ENCODE data around the gene LARP7.

DNA sequence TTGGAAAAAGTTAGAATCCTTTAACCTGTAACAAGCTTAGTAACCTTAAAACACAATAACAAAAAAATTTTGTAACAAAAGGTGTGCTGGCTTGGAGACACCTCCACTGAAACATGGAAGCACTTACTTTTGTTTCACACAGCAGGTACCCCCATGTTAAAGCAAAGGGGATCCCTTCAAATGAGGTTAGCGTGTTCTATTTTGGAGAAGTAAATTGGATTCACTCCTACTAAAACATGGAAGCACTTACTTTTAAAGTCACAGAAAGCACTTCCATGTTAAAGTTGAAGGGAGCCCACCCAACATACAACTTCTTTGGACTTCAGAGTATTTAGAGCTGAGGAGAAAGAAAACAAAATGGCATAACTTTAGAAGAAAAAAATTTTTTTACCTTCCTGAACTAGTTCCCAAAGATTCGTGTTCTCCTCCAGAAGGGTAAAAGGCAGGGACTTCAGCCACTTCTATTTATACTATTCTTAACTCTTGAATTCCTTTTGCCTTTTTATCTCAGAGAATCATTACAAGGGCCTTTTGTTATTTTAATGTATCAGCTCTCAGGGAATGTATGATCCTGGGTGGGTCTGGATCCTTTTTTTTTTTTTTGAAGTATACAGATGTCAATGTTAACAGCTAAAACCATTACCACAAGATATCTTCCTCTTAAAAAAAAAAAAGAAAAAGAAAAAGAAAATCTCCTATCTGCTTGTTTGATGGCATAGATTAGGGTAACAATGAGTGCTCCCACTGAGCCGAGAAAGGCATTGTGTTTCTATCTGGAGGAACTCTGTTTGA is 11.5 kb downstream of the LARP7 start:
- TF ChIP-seq POLR2A (IDR thresholded peaks at IDR 0.05; ENCODE audit: low read length), result no peak
- no peak for TF ChIP-seq GATA1 (IDR thresholded peaks at IDR 0.05; ENCODE audit: low read depth, low read length)

All from erythroblast (primary cell).